VCaP (cell line): Measurements from ENCODE around the gene SMURF1.

Source experiments
- H3K27ac ChIP-seq: fragments of 450-650 bp; 2 replicates; pipeline ENCODE4 v1.5.1; 2017
- CTCF ChIP-seq: fragments of 450-650 bp; conservative IDR thresholded peaks from 2 replicates; pipeline ENCODE4 v1.5.1; 2017; ENCODE audit warnings: mild to moderate bottlenecking, moderate library complexity

SMURF1 gene

GRCh38 chr7:99143853-99144672 is at the start of gene SMURF1:
Gene SMURF1, minus strand, starts transcription at chr7:99144108. Its CDS starts 328 bp downstream, at chr7:99143780.
- no peak for TF ChIP-seq CTCF
- peak within 1 kb of the TSS; percentile 92 for H3K27ac ChIP-seq

- no peak overlapping the region for H3K27ac ChIP-seq
- no peak for TF ChIP-seq CTCF
Observed at GRCh38 chr7:99191869-99192596, 48.1 kb upstream of the SMURF1 start.

GRCh38 chr7:99190359-99191009 is 46.6 kb upstream of the SMURF1 start:
- no peak overlapping the region for H3K27ac ChIP-seq
- no peak for TF ChIP-seq CTCF

- no peak for TF ChIP-seq CTCF
- H3K27ac ChIP-seq: no peak overlapping the region
Observed at GRCh38 chr7:99189222-99189621, 45.3 kb upstream of the SMURF1 start.

GRCh38 chr7:99188221-99188620 is 44.3 kb upstream of the SMURF1 start:
- H3K27ac ChIP-seq: no peak overlapping the region
- no peak for TF ChIP-seq CTCF

- no peak for TF ChIP-seq CTCF
- no peak overlapping the region for H3K27ac ChIP-seq
Observed at GRCh38 chr7:99184532-99185218, 40.8 kb upstream of the SMURF1 start.
